ENCODE measurements around the gene ZNF518B.
"Not testable (repeated sequence)": the region's sequence is repeated elsewhere in the genome, so short reads cannot be mapped to it uniquely, and the experiment has no call there.

The ZNF518B gene

GRCh38 chr4:10455133-10455532 is 2.1 kb downstream of the ZNF518B start:
- no peak for DNase-seq

GRCh38 chr4:10454726-10455125 is 2.5 kb downstream of the ZNF518B start:
- DNase-seq = no peak

GRCh38 chr4:10454121-10454520 is 3.1 kb downstream of the ZNF518B start:
- DNase-seq = no peak

GRCh38 chr4:10448991-10449390 is 8.2 kb downstream of the ZNF518B start:
- DNase-seq = no peak

- DNase-seq = no peak
These were observed 14.2 kb downstream of the ZNF518B start for GRCh38 chr4:10442976-10443375.

GRCh38 chr4:10441512-10441911 is 15.7 kb downstream of the ZNF518B start:
- DNase-seq = no peak

GRCh38 chr4:10438924-10439323 is 18.3 kb downstream of the ZNF518B start:
- DNase-seq = no peak

- DNase-seq = no peak
These were observed 19.5 kb downstream of the ZNF518B start for GRCh38 chr4:10437735-10438134.

GRCh38 chr4:10427680-10428079 is 29.5 kb downstream of the ZNF518B start:
- DNase-seq = not testable (repeated sequence)

- no peak for DNase-seq
These were observed 35.7 kb downstream of the ZNF518B start for GRCh38 chr4:10421344-10422055.

GRCh38 chr4:10417740-10418139 is 39.5 kb downstream of the ZNF518B start:
- no peak for DNase-seq

- no peak for DNase-seq
These were observed 40.8 kb downstream of the ZNF518B start for GRCh38 chr4:10416441-10416840.

GRCh38 chr4:10413177-10413576 is 44.0 kb downstream of the ZNF518B start:
- DNase-seq = no peak

GRCh38 chr4:10405672-10406071 is 51.6 kb downstream of the ZNF518B start:
- DNase-seq = no peak

- no peak for DNase-seq
These were observed 53.4 kb downstream of the ZNF518B start for GRCh38 chr4:10403633-10404445.

- no peak for DNase-seq
These were observed 61.1 kb downstream of the ZNF518B start for GRCh38 chr4:10395971-10396580.

Data from stimulated activated CD4-positive, alpha-beta T cell treated with anti-CD3 and anti-CD28 coated beads, Interleukin-4, amount 100 ng/mL, for 24 hours (primary cell).